Loucy (cell line): ENCODE data around the gene CNPY1.

ENCODE experiments used
- H2AFZ ChIP-seq: fragments of 200-600 bp; sonication (generic); 2 replicates; pipeline ENCODE4 v1.6.0; 2016; ENCODE audit warnings: antibody characterized with exemption, mild to moderate bottlenecking, low read length, moderate library complexity
- H3F3A ChIP-seq: fragments of 200-600 bp; 2 replicates; pipeline ENCODE4 v1.6.0; 2016; ENCODE audit warnings: antibody characterized with exemption, low read depth, mild to moderate bottlenecking
- H3K27me3 ChIP-seq: fragments of 200-600 bp; sonication (generic); 2 replicates; pipeline ENCODE4 v1.6.1; 2014; ENCODE audit warnings: low read length, mild to moderate bottlenecking; ENCODE audit not compliant: insufficient read depth, poor library complexity, severe bottlenecking
- H3K36me3 ChIP-seq: fragments of 200-600 bp; sonication (generic); 2 replicates; pipeline ENCODE4 v1.6.1; 2016; ENCODE audit warnings: low read length; ENCODE audit not compliant: insufficient read depth
- H3K4me1 ChIP-seq: fragments of 200-600 bp; sonication (generic); 2 replicates; pipeline ENCODE4 v1.5.1; 2014; ENCODE audit warnings: low read length, mild to moderate bottlenecking; ENCODE audit not compliant: insufficient read depth, poor library complexity, severe bottlenecking
- H3K4me2 ChIP-seq: fragments of 200-600 bp; sonication (generic); 2 replicates; pipeline ENCODE4 v1.6.0; 2014; ENCODE audit warnings: antibody characterized with exemption, low read length, low read depth, mild to moderate bottlenecking; ENCODE audit not compliant: poor library complexity, severe bottlenecking
- H3K4me3 ChIP-seq: fragments of 200-600 bp; sonication (generic); 2 replicates; pipeline ENCODE4 v1.5.1; 2014; ENCODE audit warnings: low read length, mild to moderate bottlenecking, mixed read lengths; ENCODE audit not compliant: poor library complexity, severe bottlenecking
- H3K79me2 ChIP-seq: fragments of 200-600 bp; sonication (generic); 2 replicates; pipeline ENCODE4 v1.6.1; 2014; ENCODE audit warnings: low read length; ENCODE audit not compliant: insufficient read depth
- H3K9ac ChIP-seq: fragments of 200-600 bp; sonication (generic); 2 replicates; pipeline ENCODE4 v1.6.0; 2014; ENCODE audit warnings: mild to moderate bottlenecking, low read depth, low read length, moderate library complexity; ENCODE audit not compliant: poor library complexity, severe bottlenecking
- H3K9me2 ChIP-seq: fragments of 200-600 bp; sonication (generic); replicated peaks from 2 replicates; pipeline ENCODE4 v1.6.1; 2016; ENCODE audit warnings: low read depth, low read length, mixed read lengths
- H3K9me3 ChIP-seq: fragments of 200-600 bp; sonication (generic); 2 replicates; pipeline ENCODE4 v1.6.1; 2014; ENCODE audit warnings: mild to moderate bottlenecking, antibody characterized with exemption, low read length, low read depth; ENCODE audit not compliant: insufficient read depth
- H4K20me1 ChIP-seq: fragments of 200-600 bp; sonication (generic); 2 replicates; pipeline ENCODE4 v1.6.0; 2014; ENCODE audit warnings: antibody characterized with exemption, low read length, mild to moderate bottlenecking; ENCODE audit not compliant: insufficient read depth, poor library complexity, severe bottlenecking
- CTCF ChIP-seq: fragments of 200-600 bp; sonication (generic); conservative IDR thresholded peaks from 2 replicates; pipeline ENCODE4 v1.5.1; 2014; ENCODE audit warnings: mild to moderate bottlenecking, antibody characterized with exemption, low read length
- EZH2phosphoT487 ChIP-seq: fragments of 200-600 bp; IDR thresholded peaks from 2 replicates; pipeline ENCODE4 v1.6.1; 2018; ENCODE audit warnings: antibody characterized with exemption, mild to moderate bottlenecking, moderate library complexity, borderline replicate concordance

CNPY1 gene

GRCh38 chr7:155471718-155472117 lies 74.6 kb downstream of the CNPY1 start:
- no peaks in the 10 kb centered on the region for H3K4me1 ChIP-seq
- no peak for TF ChIP-seq EZH2phosphoT487
- TF ChIP-seq CTCF, result no peak
- no peak overlapping the region for H3K9ac ChIP-seq
- H3K4me3 ChIP-seq, result no peak overlapping the region
- no peaks in the 10 kb centered on the region for H4K20me1 ChIP-seq
- no peaks in the 10 kb centered on the region for H3K36me3 ChIP-seq
- H3K4me2 ChIP-seq, result no peak overlapping the region
- H2AFZ ChIP-seq, result no peak overlapping the region
- no peaks in the 10 kb centered on the region for H3K79me2 ChIP-seq
- no peaks in the 10 kb centered on the region for H3F3A ChIP-seq
- H3K9me2 ChIP-seq, result no peaks in the 10 kb centered on the region
- H3K9me3 ChIP-seq, result no peaks in the 10 kb centered on the region
- no peaks in the 10 kb centered on the region for H3K27me3 ChIP-seq

- Histone ChIP-seq H3K79me2 (no peaks in the 10 kb centered on the region), H3F3A (no peaks in the 10 kb centered on the region), H4K20me1 (no peaks in the 10 kb centered on the region), H3K4me2 (no peak overlapping the region), H3K4me3 (no peak overlapping the region), H2AFZ (no peak overlapping the region), H3K36me3 (no peaks in the 10 kb centered on the region), H3K4me1 (no peaks in the 10 kb centered on the region), H3K9me2 (no peaks in the 10 kb centered on the region), H3K9me3 (no peaks in the 10 kb centered on the region), H3K9ac (no peak overlapping the region), H3K27me3 (no peaks in the 10 kb centered on the region)
- TF ChIP-seq CTCF, result no peak
- TF ChIP-seq EZH2phosphoT487, result no peak
These were observed 75.4 kb downstream of the CNPY1 start for GRCh38 chr7:155470686-155471638.

- H2AFZ ChIP-seq, result no peak overlapping the region
- no peaks in the 10 kb centered on the region for H3K9me2 ChIP-seq
- H3K9me3 ChIP-seq, result no peaks in the 10 kb centered on the region
- no peak overlapping the region for H3K9ac ChIP-seq
- H3K4me1 ChIP-seq, result no peaks in the 10 kb centered on the region
- TF ChIP-seq CTCF, result no peak
- H3K79me2 ChIP-seq, result no peaks in the 10 kb centered on the region
- H3K4me3 ChIP-seq, result no peak overlapping the region
- H3K4me2 ChIP-seq, result no peak overlapping the region
- H3K27me3 ChIP-seq, result no peaks in the 10 kb centered on the region
- H3F3A ChIP-seq, result no peaks in the 10 kb centered on the region
- no peaks in the 10 kb centered on the region for H3K36me3 ChIP-seq
- H4K20me1 ChIP-seq, result no peaks in the 10 kb centered on the region
These were observed 76.2 kb downstream of the CNPY1 start for GRCh38 chr7:155470186-155470487.
